Ascending aorta (tissue), 2 donors: ENCODE measurements around the gene CATSPERD. TPM values are rescaled to one million over a fixed set of nuclear protein-coding genes. Genes with fewer than 3 reads are reported as not detected.

ENCODE experiments used
- DNase-seq, 2 donors: peaks; one replicate each; pipeline ENCODE4 v3.0.0-alpha.2; 2019; ENCODE audit warnings: low spot score in 2 of 2
- H3K27ac ChIP-seq, 2 donors: fragments of 200-600 bp; sonication (generic); one replicate each; pipeline ENCODE4 v1.5.1; 2016 to 2017; ENCODE audit warnings: mild to moderate bottlenecking in 1 of 2
- H3K27me3 ChIP-seq: fragments of 200-600 bp; sonication (generic); one replicate; pipeline ENCODE4 v1.5.1; 2017
- H3K36me3 ChIP-seq, 2 donors: fragments of 200-600 bp; sonication (generic); one replicate each; pipeline ENCODE4 v1.5.1; 2016
- H3K4me1 ChIP-seq, 2 donors: fragments of 200-600 bp; sonication (generic); one replicate each; pipeline ENCODE4 v1.5.1; 2016 to 2017; ENCODE audit warnings: mild to moderate bottlenecking in 1 of 2
- H3K4me3 ChIP-seq, 2 donors: fragments of 200-600 bp; sonication (generic); one replicate each; pipeline ENCODE4 v1.5.1; 2016 to 2017; ENCODE audit warnings: mild to moderate bottlenecking in 1 of 2
- H3K9me3 ChIP-seq, 2 donors: fragments of 200-600 bp; sonication (generic); one replicate each; pipeline ENCODE4 v1.5.1; 2016
- intact Hi-C: fragments of 100-400 bp; cut with DNase I; formaldehyde crosslinking; loops from one replicate; pipeline ENCODE4 v1.15.1; 2023
- total RNA-seq: library from RNA; depleted of rRNA; stranded (reverse); fragments of >200 nt; gene quantifications from one replicate; pipeline ENCODE4 v1.1.0, GENCODE V29; 2016
- TF ChIP-seq, protein P1 (sequence below), 3 experiments: fragments of 200-600 bp in 2 of 3; fragments of 450-650 bp in 1 of 3; sonication (generic) in 2 of 3; IDR thresholded peaks; one replicate each; pipeline ENCODE4 v1.5.1; 2016 to 2019; ENCODE audit warnings: antibody characterized with exemption in 3 of 3, mild to moderate bottlenecking in 1 of 3, moderate library complexity in 1 of 3

Gene CATSPERD
- total RNA-seq, 1 donor from 2014 or later: not detected

DNA sequence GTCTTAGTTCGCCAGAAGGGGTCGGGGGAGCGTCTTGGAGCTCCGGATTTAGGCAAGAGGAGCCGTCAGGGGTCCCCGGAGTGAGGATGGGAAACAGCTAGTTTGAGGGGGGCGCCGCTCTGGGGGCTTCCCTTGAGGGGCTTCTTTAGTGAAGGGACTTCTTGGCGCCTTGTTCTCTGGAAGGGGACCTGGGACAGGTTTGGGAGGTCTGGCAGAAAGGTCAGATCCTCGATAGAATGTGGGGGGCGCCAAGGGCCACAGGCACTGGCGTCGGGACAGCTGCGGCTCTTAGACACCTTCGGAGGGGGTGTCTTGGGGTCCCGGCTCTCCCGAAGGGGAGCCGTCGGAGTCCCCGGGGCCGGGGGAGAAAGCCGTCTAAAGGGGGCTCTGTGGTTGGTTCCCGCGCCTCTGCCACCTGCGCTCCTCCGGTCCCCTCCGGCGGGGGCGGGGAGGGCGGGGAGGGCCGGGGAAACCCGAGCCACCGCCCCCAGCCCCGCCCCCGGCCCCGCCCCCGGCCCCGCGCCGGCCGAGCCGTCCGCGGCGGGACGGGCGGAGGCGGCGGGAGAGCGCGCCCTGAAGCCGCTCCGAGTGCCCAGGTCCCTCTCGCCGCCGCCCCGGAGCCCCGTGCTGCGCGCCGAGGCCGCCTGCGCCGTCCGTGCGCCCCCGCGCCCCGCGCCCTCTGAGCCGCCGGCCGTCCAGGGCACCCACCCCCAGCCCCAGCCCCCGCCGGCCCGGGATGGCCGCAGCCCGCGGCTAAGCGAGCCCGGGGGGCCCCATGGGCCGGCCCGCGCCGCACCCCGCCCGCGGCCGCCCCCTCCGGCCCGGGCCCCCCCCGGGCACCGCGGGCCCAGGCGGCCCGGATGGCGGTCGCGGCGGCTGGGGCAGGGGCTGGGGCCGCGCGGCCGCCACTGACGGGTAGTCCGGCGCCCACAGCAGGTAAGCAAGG lies 84.4 kb downstream of the CATSPERD start, which contains the start of gene NRTN:
NRTN (plus strand) TSS at position 552 of the 946 bp plus-strand sequence. CDS start 19,099 bp downstream, outside the sequence.
- no peaks in the 10 kb centered on the region for H3K9me3 ChIP-seq
- intact Hi-C loops: loop anchor here (1.0 to 10.0 kb wide), 2 partner anchors 99 to 220 kb away; partner anchors contain the start of gene NDUFA11
- H3K4me1 ChIP-seq: peaks cover 3% of the 10 kb centered on the region in 2 donors
- TF ChIP-seq, protein P1, sequence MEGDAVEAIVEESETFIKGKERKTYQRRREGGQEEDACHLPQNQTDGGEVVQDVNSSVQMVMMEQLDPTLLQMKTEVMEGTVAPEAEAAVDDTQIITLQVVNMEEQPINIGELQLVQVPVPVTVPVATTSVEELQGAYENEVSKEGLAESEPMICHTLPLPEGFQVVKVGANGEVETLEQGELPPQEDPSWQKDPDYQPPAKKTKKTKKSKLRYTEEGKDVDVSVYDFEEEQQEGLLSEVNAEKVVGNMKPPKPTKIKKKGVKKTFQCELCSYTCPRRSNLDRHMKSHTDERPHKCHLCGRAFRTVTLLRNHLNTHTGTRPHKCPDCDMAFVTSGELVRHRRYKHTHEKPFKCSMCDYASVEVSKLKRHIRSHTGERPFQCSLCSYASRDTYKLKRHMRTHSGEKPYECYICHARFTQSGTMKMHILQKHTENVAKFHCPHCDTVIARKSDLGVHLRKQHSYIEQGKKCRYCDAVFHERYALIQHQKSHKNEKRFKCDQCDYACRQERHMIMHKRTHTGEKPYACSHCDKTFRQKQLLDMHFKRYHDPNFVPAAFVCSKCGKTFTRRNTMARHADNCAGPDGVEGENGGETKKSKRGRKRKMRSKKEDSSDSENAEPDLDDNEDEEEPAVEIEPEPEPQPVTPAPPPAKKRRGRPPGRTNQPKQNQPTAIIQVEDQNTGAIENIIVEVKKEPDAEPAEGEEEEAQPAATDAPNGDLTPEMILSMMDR (IDR thresholded peaks at IDR 0.05): no peak
- H3K27ac ChIP-seq: no peak within 1 kb of the TSS
- H3K36me3 ChIP-seq: no peaks in the 10 kb centered on the region
- peaks cover 16% of the 10 kb centered on the region for H3K27me3 ChIP-seq
- H3K4me3 ChIP-seq: peak within 1 kb of the TSS; percentile 33 to 49
- DNase-seq: no peak

DNA sequence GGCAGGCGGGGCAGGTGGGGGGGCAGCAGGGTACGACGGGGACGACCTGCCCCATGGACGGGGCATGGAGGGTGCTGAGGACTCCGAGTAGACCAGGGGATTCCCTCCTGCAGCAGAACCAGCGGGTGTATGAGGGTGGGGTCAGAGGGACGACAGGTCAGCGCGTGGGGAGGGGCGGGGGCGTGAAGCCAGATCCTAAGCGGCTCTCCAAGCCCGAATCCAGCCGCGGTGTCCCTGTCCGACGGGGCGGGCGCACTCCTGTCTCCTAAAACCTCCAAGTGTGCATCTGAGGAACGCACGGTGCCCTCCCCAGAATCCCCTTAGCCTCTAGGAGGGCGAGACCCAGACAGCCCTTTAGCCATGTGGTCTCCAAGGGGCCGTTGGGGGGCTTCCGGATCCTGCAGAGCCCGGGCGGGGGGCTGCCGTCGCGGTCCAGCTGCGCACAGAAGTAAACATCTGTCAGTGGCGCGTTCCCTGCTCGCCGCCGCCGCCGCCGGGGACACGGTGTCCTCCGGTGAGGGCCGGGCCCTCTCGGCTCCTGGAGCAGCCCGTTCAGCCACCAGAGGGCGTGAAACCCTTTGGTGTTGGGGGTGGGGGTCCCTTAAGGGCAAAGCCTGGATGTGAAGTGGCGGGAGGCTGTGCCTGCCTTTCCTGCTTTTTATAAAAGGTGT lies 85.2 kb downstream of the CATSPERD start:
- TF ChIP-seq, protein P1 (IDR thresholded peaks at IDR 0.05): peak; percentile 18 to 55 (median 31)
- no peaks in the 10 kb centered on the region for H3K36me3 ChIP-seq
- H3K27me3 ChIP-seq: peaks cover 16% of the 10 kb centered on the region
- no peaks in the 10 kb centered on the region for H3K9me3 ChIP-seq
- H3K4me3 ChIP-seq: peak overlapping the region; percentile 25 to 33
- intact Hi-C loops: loop anchor here (10.0 kb wide), 1 partner anchor 219 kb away; no protein-coding TSS in a partner anchor
- H3K27ac ChIP-seq: no peak overlapping the region
- H3K4me1 ChIP-seq: peaks cover 3% of the 10 kb centered on the region in 2 donors
- no peak for DNase-seq

- intact Hi-C loops: loop anchor here (10.0 kb wide), 1 partner anchor 219 kb away; no protein-coding TSS in a partner anchor
- no peak overlapping the region for H3K27ac ChIP-seq
- peaks cover 16% of the 10 kb centered on the region for H3K27me3 ChIP-seq
- peaks cover 3% of the 10 kb centered on the region in 2 donors for H3K4me1 ChIP-seq
- no peaks in the 10 kb centered on the region for H3K9me3 ChIP-seq
- TF ChIP-seq, protein P1 (IDR thresholded peaks at IDR 0.05): no peak
- no peak overlapping the region for H3K4me3 ChIP-seq
- H3K36me3 ChIP-seq: no peaks in the 10 kb centered on the region
- no peak for DNase-seq
Measured at GRCh38 chr19:5806133-5806489, 85.7 kb downstream of the CATSPERD start.

DNA sequence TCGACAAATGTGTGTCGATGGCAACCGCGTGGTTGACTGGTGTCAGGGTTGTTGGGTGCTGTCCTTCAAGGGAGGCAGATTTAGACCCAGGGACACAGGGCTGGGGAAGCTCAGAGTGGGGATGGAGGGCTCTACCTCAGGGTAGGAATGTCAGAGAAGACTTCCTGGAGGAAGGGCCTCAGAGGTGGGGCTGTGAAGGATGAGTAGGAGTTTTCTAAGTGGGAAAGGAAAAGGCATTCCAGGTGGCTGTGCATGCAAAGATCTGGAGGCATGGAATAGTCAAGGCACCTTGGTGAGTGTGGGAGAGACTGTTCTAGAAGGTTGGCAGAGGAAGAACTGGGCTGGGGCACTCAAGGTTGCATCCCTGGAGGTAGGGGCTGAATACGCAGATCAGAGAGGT lies 86.5 kb downstream of the CATSPERD start:
- H3K27me3 ChIP-seq: peaks cover 16% of the 10 kb centered on the region
- TF ChIP-seq, protein P1 (IDR thresholded peaks at IDR 0.05): no peak
- intact Hi-C loops: loop anchor here (10.0 kb wide), 1 partner anchor 218 kb away; no protein-coding TSS in a partner anchor
- H3K4me3 ChIP-seq: no peak overlapping the region
- no peak for DNase-seq
- H3K27ac ChIP-seq: no peak overlapping the region
- no peaks in the 10 kb centered on the region for H3K36me3 ChIP-seq
- H3K9me3 ChIP-seq: no peaks in the 10 kb centered on the region
- H3K4me1 ChIP-seq: peaks cover 3% of the 10 kb centered on the region in 2 donors

DNA sequence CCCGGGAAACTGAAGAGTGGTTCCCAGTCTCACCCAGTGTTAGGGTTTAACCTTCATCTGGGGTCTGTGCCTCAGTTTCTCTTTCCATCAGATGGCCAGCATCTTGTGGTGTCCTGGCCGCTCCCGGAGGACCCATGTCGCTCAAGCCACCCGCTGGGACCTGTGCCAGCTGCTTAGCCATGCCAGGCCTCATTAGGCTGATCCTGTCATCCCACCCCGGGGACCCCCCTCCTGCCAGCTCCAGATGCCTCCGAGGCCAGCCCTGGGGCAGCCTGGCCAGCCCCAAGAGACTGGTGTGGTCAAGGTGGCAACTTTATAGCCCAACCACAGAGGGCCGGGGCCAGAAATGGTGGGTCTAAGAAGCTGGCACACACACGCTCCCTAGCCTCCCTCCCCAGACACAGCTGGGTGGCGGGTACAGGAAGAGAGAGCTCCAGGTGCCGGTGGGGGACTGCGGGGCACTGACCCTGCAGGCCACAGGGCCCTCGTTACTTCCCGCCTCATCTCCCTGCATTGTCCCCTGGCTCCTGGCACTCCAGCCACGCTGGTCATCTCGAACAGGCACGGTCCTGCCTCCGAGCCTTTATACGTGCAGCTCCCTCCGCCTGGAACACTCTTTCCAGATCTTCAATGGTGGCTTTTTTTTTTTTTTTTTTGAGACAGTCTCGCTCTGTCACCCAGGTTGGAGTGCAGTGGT lies 87.8 kb downstream of the CATSPERD start:
- Histone ChIP-seq H3K4me3 (no peak overlapping the region), H3K9me3 (no peaks in the 10 kb centered on the region), H3K27ac (no peak overlapping the region), H3K4me1 (peaks cover 3% of the 10 kb centered on the region in 2 donors), H3K27me3 (peaks cover 16% of the 10 kb centered on the region), H3K36me3 (no peaks in the 10 kb centered on the region)
- intact Hi-C loops: loop anchor here (10.0 kb wide), 1 partner anchor 217 kb away; no protein-coding TSS in a partner anchor
- DNase-seq: no peak
- TF ChIP-seq, protein P1 (IDR thresholded peaks at IDR 0.05): no peak
